ENCODE data around the gene AVPR2.

- TF ChIP-seq CBX8 (IDR thresholded peaks at IDR 0.05) (no peak), KDM1A (IDR thresholded peaks at IDR 0.05; ENCODE audit: low read depth) (no peak), CTCF (IDR thresholded peaks at IDR 0.05) (no peak), SMC3 (IDR thresholded peaks at IDR 0.05) (no peak), POLR2A (IDR thresholded peaks at IDR 0.05; ENCODE audit: low read length) (no peak), RARB (CRISPR knock-in tag; IDR thresholded peaks at IDR 0.05) (no peak), CHD2 (IDR thresholded peaks at IDR 0.05; ENCODE audit: low read length, partially characterized antibody) (no peak), ZFP36 (IDR thresholded peaks at IDR 0.05; ENCODE audit: borderline replicate concordance, partially characterized antibody) (no peak), EP300 (IDR thresholded peaks at IDR 0.05) (no peak), MYC (IDR thresholded peaks at IDR 0.05; ENCODE audit: borderline replicate concordance, low read length) (no peak), RAD21 (conservative IDR thresholded peaks at IDR 0.05 in 1 of 2, IDR thresholded peaks at IDR 0.05 in 1 of 2) (no peak), CBX2 (IDR thresholded peaks at IDR 0.05; ENCODE audit: borderline replicate concordance, low read depth) (no peak)
These were observed 41.8 kb downstream of the AVPR2 start for GRCh38 chrX:153945956-153946943.
